Neural cell (in vitro differentiated cells): ENCODE measurements around the gene NR5A1. TPM values are rescaled to one million over a fixed set of nuclear protein-coding genes. Genes with fewer than 3 reads are reported as not detected.

Source experiments
- H2AFZ ChIP-seq: fragments of 200-600, 300-800 bp; sonication (generic), shearing (Covaris generic); 2 replicates; pipeline ENCODE4 v1.6.0; 2014; ENCODE audit warnings: low read depth, mild to moderate bottlenecking, antibody characterized with exemption, low read length, moderate library complexity
- H3F3A ChIP-seq: fragments of 200-600 bp; shearing (Covaris generic); 2 replicates; pipeline ENCODE4 v1.6.1; 2016; ENCODE audit warnings: mild to moderate bottlenecking, moderate library complexity, mixed read lengths, antibody characterized with exemption, low read length; ENCODE audit not compliant: insufficient read depth, poor library complexity, severe bottlenecking
- H3K27ac ChIP-seq: fragments of 200-600, 300-800 bp; sonication (generic), shearing (Covaris generic); 2 replicates; pipeline ENCODE4 v1.5.1; 2014; ENCODE audit warnings: mild to moderate bottlenecking, low read length, moderate library complexity
- H3K27me3 ChIP-seq: fragments of 300-800, 200-600 bp; sonication (generic), shearing (Covaris generic); 2 replicates; pipeline ENCODE4 v1.6.0; 2014; ENCODE audit warnings: mild to moderate bottlenecking, low read depth, low read length, moderate library complexity; ENCODE audit not compliant: insufficient read depth
- H3K36me3 ChIP-seq: fragments of 300-800, 200-600 bp; sonication (generic), shearing (Covaris generic); 2 replicates; pipeline ENCODE4 v1.5.1; 2014; ENCODE audit warnings: mild to moderate bottlenecking, antibody characterized with exemption, low read length, moderate library complexity; ENCODE audit not compliant: insufficient read depth
- H3K4me2 ChIP-seq: fragments of 300-800, 200-600 bp; sonication (generic), shearing (Covaris generic); 2 replicates; pipeline ENCODE4 v1.6.0; 2014; ENCODE audit warnings: mild to moderate bottlenecking, low read length
- H3K4me3 ChIP-seq: fragments of 300-800, 200-600 bp; sonication (generic), shearing (Covaris generic); 2 replicates; pipeline ENCODE4 v1.5.1; 2014; ENCODE audit warnings: mild to moderate bottlenecking, low read length, moderate library complexity
- H3K79me2 ChIP-seq: fragments of 200-600 bp; shearing (Covaris generic); replicated peaks from 2 replicates; pipeline ENCODE4 v1.6.0; 2014; ENCODE audit warnings: mild to moderate bottlenecking, low read length, moderate library complexity; ENCODE audit not compliant: insufficient read depth
- H3K9ac ChIP-seq: fragments of 300-800, 200-600 bp; sonication (generic), shearing (Covaris generic); 2 replicates; pipeline ENCODE4 v1.6.1; 2016; ENCODE audit warnings: mild to moderate bottlenecking, low read length, mixed read lengths
- H3K9me2 ChIP-seq: fragments of 200-600 bp; shearing (Covaris generic); 2 replicates; pipeline ENCODE4 v1.6.1; 2016; ENCODE audit warnings: mild to moderate bottlenecking, low read length, mixed read lengths; ENCODE audit not compliant: insufficient read depth
- H3K9me3 ChIP-seq: fragments of 200-600, 300-800 bp; sonication (generic), shearing (Covaris generic); 2 replicates; pipeline ENCODE4 v1.6.1; 2016; ENCODE audit warnings: mild to moderate bottlenecking, mixed run types, low read length, moderate library complexity, mixed read lengths
- H4K20me1 ChIP-seq: fragments of 200-600 bp; shearing (Covaris generic); 2 replicates; pipeline ENCODE4 v1.6.1; 2016; ENCODE audit warnings: mild to moderate bottlenecking, mixed run types; ENCODE audit not compliant: insufficient read depth
- CTCF ChIP-seq: fragments of 450-650 bp; IDR thresholded peaks from 2 replicates; pipeline ENCODE4 v1.5.1; 2014; ENCODE audit warnings: antibody characterized with exemption, mild to moderate bottlenecking, moderate library complexity; ENCODE audit not compliant: poor library complexity, severe bottlenecking
- EP300 ChIP-seq: fragments of 450-650 bp; conservative IDR thresholded peaks from 2 replicates; pipeline ENCODE4 v1.6.1; 2014; ENCODE audit warnings: antibody characterized with exemption, mild to moderate bottlenecking, moderate library complexity; ENCODE audit not compliant: poor library complexity, severe bottlenecking
- EZH2 ChIP-seq: fragments of 200-600, 300-800 bp; shearing (Covaris generic), sonication (generic); IDR thresholded peaks from 2 replicates; pipeline ENCODE4 v1.6.1; 2014; ENCODE audit warnings: antibody characterized with exemption, low read length, borderline replicate concordance, mild to moderate bottlenecking; ENCODE audit not compliant: insufficient read depth, poor library complexity, severe bottlenecking
- MXI1 ChIP-seq: fragments of 450-650 bp; conservative IDR thresholded peaks from 2 replicates; pipeline ENCODE4 v1.6.1; 2014; ENCODE audit warnings: antibody characterized with exemption, mild to moderate bottlenecking; ENCODE audit not compliant: poor library complexity, severe bottlenecking
- POLR2AphosphoS5 ChIP-seq: IDR thresholded peaks from 2 replicates; pipeline ENCODE4 v1.6.1; 2012
- RAD21 ChIP-seq: fragments of 450-650 bp; conservative IDR thresholded peaks from 2 replicates; pipeline ENCODE4 v1.6.1; 2014; ENCODE audit warnings: antibody characterized with exemption, mild to moderate bottlenecking, moderate library complexity
- REST ChIP-seq: IDR thresholded peaks from 2 replicates; pipeline ENCODE4 v1.6.1; 2012; ENCODE audit warnings: borderline replicate concordance
- SMC3 ChIP-seq: fragments of 450-650 bp; conservative IDR thresholded peaks from 2 replicates; pipeline ENCODE4 v1.6.1; 2014; ENCODE audit warnings: antibody characterized with exemption, mild to moderate bottlenecking, moderate library complexity; ENCODE audit not compliant: poor library complexity
- TAF1 ChIP-seq: IDR thresholded peaks from 2 replicates; pipeline ENCODE4 v1.6.1; 2012; ENCODE audit warnings: low read depth
- polyA plus RNA-seq: library from polyadenylated mRNA; depleted of rRNA; stranded (reverse); fragments of >200 nt; gene quantifications from 2 replicates; pipeline ENCODE4 v1.2.3, GENCODE V29; 2014

NR5A1 gene
- polyA plus RNA-seq, 1 donor from 2014 or later, result 0.09 TPM

GRCh38 chr9:124537926-124538325 is 30.7 kb upstream of the NR5A1 start:
- no peak overlapping the region for H3K4me2 ChIP-seq
- no peaks in the 10 kb centered on the region for H3K79me2 ChIP-seq
- H3K9me3 ChIP-seq, result no peaks in the 10 kb centered on the region
- no peak for TF ChIP-seq TAF1
- TF ChIP-seq EP300, result no peak
- no peak for TF ChIP-seq RAD21
- no peak for TF ChIP-seq SMC3
- TF ChIP-seq CTCF, result no peak
- no peak for TF ChIP-seq MXI1
- no peak for TF ChIP-seq POLR2AphosphoS5
- no peak for TF ChIP-seq REST
- TF ChIP-seq EZH2, result no peak
- H3K9ac ChIP-seq, result no peak overlapping the region
- H4K20me1 ChIP-seq, result no peaks in the 10 kb centered on the region
- no peaks in the 10 kb centered on the region for H3K36me3 ChIP-seq
- H2AFZ ChIP-seq, result no peak overlapping the region
- H3K27me3 ChIP-seq, result no peaks in the 10 kb centered on the region
- no peak overlapping the region for H3K4me3 ChIP-seq
- no peak overlapping the region for H3K27ac ChIP-seq
- H3K9me2 ChIP-seq, result no peaks in the 10 kb centered on the region
- H3F3A ChIP-seq, result no peaks in the 10 kb centered on the region

- H2AFZ ChIP-seq, result no peak overlapping the region
- no peak overlapping the region for H3K4me3 ChIP-seq
- H3K79me2 ChIP-seq, result no peaks in the 10 kb centered on the region
- H4K20me1 ChIP-seq, result no peaks in the 10 kb centered on the region
- no peaks in the 10 kb centered on the region for H3K27me3 ChIP-seq
- no peaks in the 10 kb centered on the region for H3K9me3 ChIP-seq
- no peaks in the 10 kb centered on the region for H3K9me2 ChIP-seq
- no peak for TF ChIP-seq TAF1
- no peak for TF ChIP-seq SMC3
- no peak for TF ChIP-seq REST
- no peak for TF ChIP-seq CTCF
- TF ChIP-seq POLR2AphosphoS5, result no peak
- no peak for TF ChIP-seq RAD21
- no peak for TF ChIP-seq EZH2
- TF ChIP-seq MXI1, result no peak
- TF ChIP-seq EP300, result no peak
- H3K9ac ChIP-seq, result no peak overlapping the region
- H3F3A ChIP-seq, result no peaks in the 10 kb centered on the region
- H3K27ac ChIP-seq, result no peak overlapping the region
- no peak overlapping the region for H3K4me2 ChIP-seq
- no peaks in the 10 kb centered on the region for H3K36me3 ChIP-seq
These were observed 28.6 kb upstream of the NR5A1 start for GRCh38 chr9:124535846-124536245.
